H1 (cell line): ENCODE results near the gene SLC39A6. TPM values are rescaled to one million over a fixed set of nuclear protein-coding genes. Genes with fewer than 3 reads are reported as not detected.

Source experiments
- CTCF ChIA-PET: fragments of 300-600 bp; sonication (Branson Sonifier 250); formaldehyde crosslinking; loops from one replicate; lab custom pipeline; 2021; ENCODE audit not compliant: partially characterized antibody; lab: Charles Lee
- POLR2A ChIA-PET: fragments of 300-600 bp; sonication (Branson Sonifier 250); formaldehyde crosslinking; loops from one replicate; lab custom pipeline; 2021; ENCODE audit warnings: inconsistent platforms; ENCODE audit not compliant: partially characterized antibody; lab: Charles Lee
- DNase-seq, 2 experiments: peaks; one replicate each; pipeline versions ENCODE4 v3.0.0 to v3.0.0-alpha.2; 2010 to 2022; ENCODE audit warnings: low spot score in 2 of 2, low read depth in 1 of 2, mixed read lengths in 1 of 2
- FAIRE-seq: peaks from 2 replicates; lab custom pipeline; 2011; peaks lifted over from hg19 to GRCh38; lab: Jason Lieb, UNC
- H2AFZ ChIP-seq: 2 replicates; pipeline ENCODE4 v1.8.1; 2012; ENCODE audit warnings: low read length, inconsistent platforms
- H2AK5ac ChIP-seq: 2 replicates; pipeline ENCODE4 v1.6.1; 2013; ENCODE audit warnings: low read depth, low read length
- H2BK120ac ChIP-seq: replicated peaks from 2 replicates; pipeline ENCODE3; 2013; ENCODE audit warnings: low read depth, low read length, inconsistent platforms
- H2BK12ac ChIP-seq: 2 replicates; pipeline ENCODE4 v1.6.1; 2013; ENCODE audit warnings: low read depth, low read length
- H2BK15ac ChIP-seq: 2 replicates; pipeline ENCODE4 v1.6.1; 2013; ENCODE audit warnings: low read length
- H2BK20ac ChIP-seq: 2 replicates; pipeline ENCODE4 v1.6.1; 2013; ENCODE audit warnings: low read length
- H2BK5ac ChIP-seq: 2 replicates; pipeline ENCODE4 v1.6.1; 2013; ENCODE audit warnings: low read depth, low read length
- H3K14ac ChIP-seq: 2 replicates; pipeline ENCODE4 v1.6.1; 2013; ENCODE audit warnings: inconsistent platforms; ENCODE audit not compliant: insufficient read length
- H3K18ac ChIP-seq: 2 replicates; pipeline ENCODE4 v1.6.1; 2013; ENCODE audit warnings: low read length; ENCODE audit errors: extremely low read depth
- H3K23ac ChIP-seq: 2 replicates; pipeline ENCODE4 v1.6.1; 2013; ENCODE audit warnings: inconsistent platforms; ENCODE audit not compliant: insufficient read length
- H3K23me2 ChIP-seq: 2 replicates; pipeline ENCODE4 v1.6.1; 2013; ENCODE audit warnings: low read depth, low read length
- H3K27ac ChIP-seq: 2 replicates; pipeline ENCODE4 v1.6.1; 2011; ENCODE audit warnings: low read depth, low read length, inconsistent platforms
- H3K27me3 ChIP-seq, 4 experiments: replicated peaks in 1 of 4; 1 replicate in 1 of 4; 2 replicates in 3 of 4; pipeline versions ENCODE4 v1.6.1 to v1.8.1; 2011 to 2013; ENCODE audit warnings: low read length in 3 of 4, mild to moderate bottlenecking in 3 of 4, inconsistent platforms in 2 of 4, mixed read lengths in 2 of 4, moderate library complexity in 1 of 4; ENCODE audit not compliant: control insufficient read depth in 3 of 4, insufficient read depth in 3 of 4; ENCODE audit errors: extremely low read depth in 1 of 4
- H3K36me3 ChIP-seq, 4 experiments: 2 replicates each; pipeline versions ENCODE4 v1.6.1 to v1.8.1; 2011 to 2013; ENCODE audit warnings: mild to moderate bottlenecking in 4 of 4, low read length in 3 of 4, moderate library complexity in 2 of 4, control low read depth in 1 of 4, inconsistent platforms in 1 of 4; ENCODE audit not compliant: insufficient read depth in 4 of 4, control insufficient read depth in 2 of 4
- H3K4ac ChIP-seq: replicated peaks from 2 replicates; pipeline ENCODE3; 2013; ENCODE audit warnings: low read length, low read depth, mixed read lengths, inconsistent platforms; ENCODE audit not compliant: insufficient read length
- H3K4me1 ChIP-seq, 4 experiments: replicated peaks in 1 of 4; 1 replicate in 1 of 4; 2 replicates in 3 of 4; pipeline versions ENCODE4 v1.6.1 to v1.8.1; 2011 to 2013; ENCODE audit warnings: low read length in 3 of 4, inconsistent platforms in 2 of 4, mixed read lengths in 1 of 4; ENCODE audit not compliant: insufficient read depth in 4 of 4, control insufficient read depth in 3 of 4
- H3K4me2 ChIP-seq, 2 experiments: 2 replicates each; pipeline versions ENCODE4 v1.6.1 to v1.8.1; 2011 to 2013; ENCODE audit warnings: low read depth in 2 of 2, low read length in 2 of 2, control low read depth in 1 of 2, inconsistent platforms in 1 of 2, mild to moderate bottlenecking in 1 of 2; ENCODE audit not compliant: insufficient read depth in 1 of 2
- H3K4me3 ChIP-seq, 4 experiments: fragments of 200-600, 300-600 bp in 1 of 4; sonication (generic), shearing (Covaris generic), sonication (Bioruptor Twin) in 1 of 4; 2 replicates each; pipeline versions ENCODE4 v1.5.1 to v1.8.1; 2011 to 2016; ENCODE audit warnings: low read length in 4 of 4, low read depth in 3 of 4, control low read depth in 2 of 4, inconsistent platforms in 2 of 4, mild to moderate bottlenecking in 2 of 4, mixed read lengths in 1 of 4, moderate library complexity in 1 of 4; ENCODE audit not compliant: insufficient read depth in 2 of 4; ENCODE audit errors: extremely low read depth in 1 of 4
- H3K56ac ChIP-seq: replicated peaks from 2 replicates; pipeline ENCODE3; 2013; ENCODE audit warnings: low read depth, mild to moderate bottlenecking, mixed read lengths, low read length, inconsistent platforms; ENCODE audit not compliant: insufficient read length
- H3K79me1 ChIP-seq: 2 replicates; pipeline ENCODE4 v1.6.1; 2013; ENCODE audit warnings: low read depth, low read length, control low read depth
- H3K79me2 ChIP-seq, 2 experiments: 2 replicates each; pipeline versions ENCODE4 v1.6.1 to v1.8.1; 2012 to 2013; ENCODE audit warnings: low read length in 2 of 2, mild to moderate bottlenecking in 2 of 2, inconsistent platforms in 1 of 2; ENCODE audit not compliant: insufficient read depth in 2 of 2, control insufficient read depth in 1 of 2
- H3K9ac ChIP-seq, 4 experiments: replicated peaks in 1 of 4; 1 replicate in 1 of 4; 2 replicates in 3 of 4; pipeline versions ENCODE4 v1.6.1 to v1.8.1; 2011 to 2013; ENCODE audit warnings: low read depth in 3 of 4, low read length in 3 of 4, control low read depth in 2 of 4, mild to moderate bottlenecking in 2 of 4, moderate library complexity in 2 of 4, inconsistent platforms in 1 of 4; ENCODE audit errors: extremely low read depth in 1 of 4
- H3K9me3 ChIP-seq, 2 experiments: 2 replicates each; pipeline versions ENCODE4 v1.6.1 to v1.8.1; 2012 to 2013; ENCODE audit warnings: mild to moderate bottlenecking in 2 of 2, moderate library complexity in 2 of 2, control low read depth in 1 of 2, inconsistent platforms in 1 of 2, low read depth in 1 of 2, low read length in 1 of 2, mixed read lengths in 1 of 2; ENCODE audit not compliant: insufficient read depth in 2 of 2
- H4K20me1 ChIP-seq, 2 experiments: replicated peaks in 1 of 2; 2 replicates each; pipeline versions ENCODE3 to v1.8.1; 2011 to 2013; ENCODE audit warnings: inconsistent platforms in 2 of 2, low read length in 2 of 2, mild to moderate bottlenecking in 1 of 2; ENCODE audit not compliant: insufficient read depth in 2 of 2, control insufficient read depth in 1 of 2
- H4K5ac ChIP-seq: 2 replicates; pipeline ENCODE4 v1.6.1; 2013; ENCODE audit warnings: low read length, low read depth, mixed read lengths, inconsistent platforms; ENCODE audit not compliant: insufficient read length
- H4K8ac ChIP-seq: 2 replicates; pipeline ENCODE4 v1.8.0; 2013; ENCODE audit warnings: mild to moderate bottlenecking, moderate library complexity, low read length, inconsistent platforms; ENCODE audit not compliant: insufficient read depth; ENCODE audit errors: extremely low read depth
- H4K91ac ChIP-seq: replicated peaks from 2 replicates; pipeline ENCODE3; 2013; ENCODE audit warnings: low read length, mixed read lengths, inconsistent platforms; ENCODE audit not compliant: insufficient read length
- CREB1 ChIP-seq: IDR thresholded peaks from 2 replicates; pipeline ENCODE4 v1.6.1; 2012; ENCODE audit warnings: inconsistent platforms
- EP300 ChIP-seq, 2 experiments: IDR thresholded peaks; 1 replicate in 1 of 2; 2 replicates in 1 of 2; pipeline ENCODE4 v1.6.1; 2011 to 2012; ENCODE audit warnings: low read depth in 2 of 2, low read length in 2 of 2, mild to moderate bottlenecking in 2 of 2, borderline replicate concordance in 1 of 2, inconsistent platforms in 1 of 2, moderate library complexity in 1 of 2
- HDAC6 ChIP-seq: IDR thresholded peaks from one replicate; pipeline ENCODE4 v1.7.1; 2012; ENCODE audit warnings: low read depth, mild to moderate bottlenecking, inconsistent platforms, low read length, moderate library complexity
- KDM5A ChIP-seq: fragments of 200-600 bp; IDR thresholded peaks from 2 replicates; pipeline ENCODE4 v1.7.1; 2012; ENCODE audit warnings: mild to moderate bottlenecking, low read length, inconsistent platforms, mixed read lengths
- MAFK ChIP-seq: IDR thresholded peaks from 2 replicates; pipeline ENCODE4 v1.6.1; 2012; ENCODE audit warnings: low read depth, mild to moderate bottlenecking, improper control_type of control experiment, low read length
- PHF8 ChIP-seq: fragments of 200-600 bp; sonication (generic); conservative IDR thresholded peaks from 2 replicates; pipeline ENCODE4 v1.7.1; 2012; ENCODE audit warnings: low read depth, mild to moderate bottlenecking, inconsistent platforms, low read length, moderate library complexity
- RFX5 ChIP-seq: IDR thresholded peaks from 2 replicates; pipeline ENCODE4 v1.6.1; 2011; ENCODE audit warnings: low read depth, low read length, improper control_type of control experiment, borderline replicate concordance
- RXRA ChIP-seq: IDR thresholded peaks from 2 replicates; pipeline ENCODE4 v1.6.1; 2011; ENCODE audit warnings: low read depth, mild to moderate bottlenecking, low read length, moderate library complexity; ENCODE audit not compliant: insufficient read depth
- SAP30 ChIP-seq: fragments of 300-600 bp; sonication (generic); IDR thresholded peaks from 2 replicates; pipeline ENCODE4 v1.7.1; 2012; ENCODE audit warnings: low read length, moderate library complexity, mild to moderate bottlenecking, inconsistent platforms; ENCODE audit not compliant: insufficient read depth, insufficient replicate concordance
- SIRT6 ChIP-seq: IDR thresholded peaks from one replicate; pipeline ENCODE4 v1.7.1; 2012; ENCODE audit warnings: low read length, inconsistent platforms
- TBP ChIP-seq: IDR thresholded peaks from 2 replicates; pipeline ENCODE4 v1.6.1; 2011; ENCODE audit warnings: low read depth, low read length, improper control_type of control experiment
- ZNF274 ChIP-seq: IDR thresholded peaks from 2 replicates; pipeline ENCODE4 v1.7.0; 2012; ENCODE audit warnings: low read length, borderline replicate concordance; ENCODE audit errors: extremely low read depth
- WGBS, 2 experiments: shearing (Covaris generic) in 1 of 2; methylation state at CpG; one replicate each; pipeline versions ENCODE4 v1.1.6 to v1.1.7; 2013 to 2015; ENCODE audit warnings: low lambda C conversion rate in 2 of 2, mixed read lengths in 2 of 2, inconsistent platforms in 1 of 2, low coverage in 1 of 2, missing lambda C conversion rate in 1 of 2; ENCODE audit not compliant: insufficient replicate concordance in 2 of 2, insufficient coverage in 1 of 2, insufficient read length in 1 of 2; ENCODE audit errors: extremely low coverage in 1 of 2, missing lambda C conversion rate in 1 of 2; 5-methylcytosine and 5-hydroxymethylcytosine counted together
- polyA plus RNA-seq, 7 experiments: library from polyadenylated mRNA; depleted of rRNA in 3 of 7; stranded (reverse) in 5 of 7; unstranded in 2 of 7; fragments of >200 nt in 5 of 7; fragments of 200-250 nt in 2 of 7; gene quantifications; 1 replicate in 5 of 7; 2 replicates in 1 of 7; 4 replicates in 1 of 7; pipeline versions ENCODE4 v1.2.1 to v1.2.3, GENCODE V29; 2011 to 2013; ENCODE audit warnings: missing spikeins in 2 of 7, mixed read lengths in 2 of 7
- total RNA-seq: library from RNA; stranded (reverse); fragmentation: NEBNext Ultra II Directional; extraction: Animal tissue kit (Norgen Biotek cat#: 25700); gene quantifications from 2 replicates; pipeline ENCODE4 v1.2.1, GENCODE V29; 2021

Gene SLC39A6
- total and polyA plus RNA-seq, 2 of the 8 experiments (the other 6 are each of a cell fraction or from before 2014, with no cell fraction given): 36.8 to 55.4 TPM

- FAIRE-seq (no peak), DNase-seq (no peak)
- no peak overlapping the region for H3K9ac ChIP-seq
- WGBS, 2 experiments: 88% methylated on average over 3 of the region's 3 CpGs; no CpG with 5 or more reads in 1 of the 2 experiments
- H3K56ac ChIP-seq: no peak overlapping the region
- H3K27ac ChIP-seq: no peak overlapping the region
- H2BK20ac ChIP-seq: no peak overlapping the region
- no peak overlapping the region for H4K5ac ChIP-seq
- H3K23me2 ChIP-seq: no peaks in the 10 kb centered on the region; the same call in 1 of the 2 replicates
- POLR2A ChIA-PET: interaction anchor here (1.3 kb wide), 1 partner anchor 12 kb away, joined by 4 read pairs; no protein-coding TSS in a partner anchor
- H2BK5ac ChIP-seq: no peak overlapping the region
- no peak overlapping the region for H3K18ac ChIP-seq
- no peak overlapping the region for H3K23ac ChIP-seq
- CTCF ChIA-PET: interaction anchor here (0.6 to 0.8 kb wide), 2 partner anchors 17 to 22 kb away, joined by 3 read pairs; no protein-coding TSS in a partner anchor
- no peak overlapping the region for H3K14ac ChIP-seq
- H2BK120ac ChIP-seq: no peak overlapping the region
- H2AFZ ChIP-seq: no peak overlapping the region
- H3K36me3 ChIP-seq: peaks cover 3 to 73% (median 55%) of the 10 kb centered on the region in 4 experiments; a peak in 7 of 8 replicates
- H3K79me1 ChIP-seq: no peaks in the 10 kb centered on the region
- TF ChIP-seq EP300 (IDR thresholded peaks at IDR 0.05; ENCODE audit: borderline replicate concordance in 1 of 2, low read depth in 2 of 2, low read length in 2 of 2) (no peak), SAP30 (no peak), KDM5A (no peak), HDAC6 (no peak), SIRT6 (no peak), CREB1 (no peak), RXRA (no peak), RFX5 (no peak), MAFK (no peak), TBP (no peak), ZNF274 (no peak), PHF8 (no peak)
- no peak overlapping the region for H4K91ac ChIP-seq
- no peaks in the 10 kb centered on the region for H3K27me3 ChIP-seq
- H3K79me2 ChIP-seq: 0 out of 4 replicates have a peak, but pooled peaks cover 0 to 2% of the 10 kb centered on the region in 2 experiments
- no peaks in the 10 kb centered on the region for H3K4me1 ChIP-seq
- no peak overlapping the region for H3K4me3 ChIP-seq
- no peak overlapping the region for H3K4ac ChIP-seq
- H3K4me2 ChIP-seq: no peak overlapping the region
- no peaks in the 10 kb centered on the region for H3K9me3 ChIP-seq
- H2BK12ac ChIP-seq: no peak overlapping the region
- H2BK15ac ChIP-seq: no peak overlapping the region
- peaks cover 0 to 1% of the 10 kb centered on the region in 2 experiments for H4K20me1 ChIP-seq
- no peak overlapping the region for H2AK5ac ChIP-seq
- no peak overlapping the region for H4K8ac ChIP-seq
Observed at GRCh38 chr18:36167692-36168218, 38.6 kb upstream of the SLC39A6 start.
